ENCODE data around the gene WIPF2.

The WIPF2 gene

GRCh38 chr17:40326014-40326831 is 107.1 kb downstream of the WIPF2 start:
- no peak for DNase-seq (ENCODE audit: low read depth in 2 of 2)

GRCh38 chr17:40326832-40327199 is 107.7 kb downstream of the WIPF2 start:
- DNase-seq (ENCODE audit: low read depth in 2 of 2), result no peak

- DNase-seq (ENCODE audit: low read depth in 2 of 2), result no peak
Measured at GRCh38 chr17:40327244-40327729, 108.2 kb downstream of the WIPF2 start.

GRCh38 chr17:40327735-40328385 is 108.8 kb downstream of the WIPF2 start:
- DNase-seq (ENCODE audit: low read depth in 2 of 2), result no peak

GRCh38 chr17:40328386-40328766 is 109.3 kb downstream of the WIPF2 start:
- DNase-seq (ENCODE audit: low read depth in 2 of 2), result no peak

- DNase-seq (ENCODE audit: low read depth in 2 of 2), result no peak
Measured at GRCh38 chr17:40329839-40330794, 111.0 kb downstream of the WIPF2 start.

GRCh38 chr17:40330850-40331470 is 111.9 kb downstream of the WIPF2 start:
- DNase-seq (ENCODE audit: low read depth in 2 of 2), result no peak

- no peak for DNase-seq (ENCODE audit: low read depth in 2 of 2)
Measured at GRCh38 chr17:40331743-40332641, 112.9 kb downstream of the WIPF2 start.
